ENCODE results near the gene AOC1.
"Not testable (repeated sequence)": the region's sequence is repeated elsewhere in the genome, so short reads cannot be mapped to it uniquely, and the experiment has no call there.

AOC1 gene

GRCh38 chr7:150852371-150852905 lies at the start of gene AOC1:
TSS of gene AOC1 (plus strand) at chr7:150852517. CDS start at chr7:150856471, 3,954 bp downstream.
- no peak for DNase-seq

- no peak for DNase-seq
Measured at GRCh38 chr7:150803161-150803860, 49.0 kb upstream of the AOC1 start.

GRCh38 chr7:150804802-150805201 lies 47.5 kb upstream of the AOC1 start:
- no peak for DNase-seq

GRCh38 chr7:150805864-150806263 lies 46.5 kb upstream of the AOC1 start:
- DNase-seq: no peak

GRCh38 chr7:150806454-150806853 lies 45.9 kb upstream of the AOC1 start:
- no peak for DNase-seq

GRCh38 chr7:150806863-150807262 lies 45.5 kb upstream of the AOC1 start:
- DNase-seq: no peak

- DNase-seq: not testable (repeated sequence)
Measured at GRCh38 chr7:150807616-150808438, 44.5 kb upstream of the AOC1 start.

GRCh38 chr7:150814328-150815001 lies 37.9 kb upstream of the AOC1 start:
- DNase-seq: no peak

GRCh38 chr7:150818971-150819370 lies 33.3 kb upstream of the AOC1 start:
- DNase-seq: no peak

GRCh38 chr7:150820148-150820547 lies 32.2 kb upstream of the AOC1 start:
- DNase-seq: no peak

- DNase-seq: no peak
Measured at GRCh38 chr7:150820578-150821198, 31.6 kb upstream of the AOC1 start.

GRCh38 chr7:150823043-150823442 lies 29.3 kb upstream of the AOC1 start:
- DNase-seq: no peak

- DNase-seq: no peak
Measured at GRCh38 chr7:150823484-150824126, 28.7 kb upstream of the AOC1 start.

GRCh38 chr7:150824379-150825177 lies 27.7 kb upstream of the AOC1 start:
- DNase-seq: no peak

GRCh38 chr7:150826061-150826849 lies 26.1 kb upstream of the AOC1 start:
- DNase-seq: no peak

- no peak for DNase-seq
Measured at GRCh38 chr7:150828384-150828783, 23.9 kb upstream of the AOC1 start.

- no peak for DNase-seq
Measured at GRCh38 chr7:150829426-150829825, 22.9 kb upstream of the AOC1 start.

GRCh38 chr7:150830937-150831336 lies 21.4 kb upstream of the AOC1 start:
- no peak for DNase-seq

GRCh38 chr7:150831851-150832250 lies 20.5 kb upstream of the AOC1 start:
- no peak for DNase-seq

- DNase-seq: no peak
Measured at GRCh38 chr7:150835019-150835418, 17.3 kb upstream of the AOC1 start.
